Stimulated activated memory B cell treated with anti-CD40 and anti-IgM and Interleukin-4, amounts not matched to agents 10 μg/mL and 1 μg/mL and 100 μg/mL, for 72 hours (primary cell): ENCODE measurements around the gene SUSD6.
A peak's percentile ranks its signal among the peaks of the same experiment; 100 is the strongest.

Experiments used
- ATAC-seq: fragments of 150-1000 bp; cut with Tn5 transposase; 2 replicates; pipeline ENCODE4 v1.10.0; 2021
- H3K27ac Mint-ChIP-seq: one replicate; pipeline ENCODE4 v1.8.0; 2022; ENCODE audit warnings: mild to moderate bottlenecking, mixed read lengths
- H3K27me3 Mint-ChIP-seq: one replicate; pipeline ENCODE4 v1.8.0; 2022; ENCODE audit warnings: mixed read lengths
- H3K36me3 Mint-ChIP-seq: one replicate; pipeline ENCODE4 v1.8.0; 2022; ENCODE audit warnings: mixed read lengths
- H3K4me1 Mint-ChIP-seq: one replicate; pipeline ENCODE4 v1.8.0; 2022; ENCODE audit warnings: mixed read lengths
- H3K4me3 Mint-ChIP-seq: one replicate; pipeline ENCODE4 v1.8.0; 2022; ENCODE audit warnings: mild to moderate bottlenecking, moderate library complexity, mixed read lengths
- H3K9me3 Mint-ChIP-seq: one replicate; pipeline ENCODE4 v1.8.0; 2022; ENCODE audit warnings: mixed read lengths

SUSD6 gene

DNA sequence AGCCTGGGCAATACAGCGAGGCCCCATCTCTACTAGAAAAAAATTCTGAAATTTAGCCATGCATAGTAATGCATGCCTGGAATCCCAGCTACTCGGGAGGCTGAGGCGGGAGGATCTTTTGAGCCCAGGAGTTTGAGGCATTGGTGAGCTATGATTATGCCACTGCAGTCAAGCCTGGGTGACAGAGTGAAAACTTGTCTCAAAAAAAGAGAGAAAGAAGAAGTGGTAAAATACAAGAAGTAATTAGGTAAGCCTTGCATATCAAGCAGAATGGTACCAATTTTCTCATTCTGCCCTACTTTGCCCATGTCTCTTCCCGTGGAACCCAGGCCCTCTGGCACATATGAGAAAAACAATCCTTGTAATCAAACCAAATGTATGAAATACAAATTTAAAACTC is 70.7 kb downstream of the SUSD6 start:
- Mint-ChIP-seq H3K4me1 (peaks cover 67% of the 10 kb centered on the region), H3K36me3 (peaks cover 25% of the 10 kb centered on the region), H3K4me3 (peak overlapping the region; percentile 18), H3K27me3 (no peaks in the 10 kb centered on the region), H3K27ac (peak overlapping the region; percentile 84), H3K9me3 (no peaks in the 10 kb centered on the region)
- ATAC-seq = no peak

DNA sequence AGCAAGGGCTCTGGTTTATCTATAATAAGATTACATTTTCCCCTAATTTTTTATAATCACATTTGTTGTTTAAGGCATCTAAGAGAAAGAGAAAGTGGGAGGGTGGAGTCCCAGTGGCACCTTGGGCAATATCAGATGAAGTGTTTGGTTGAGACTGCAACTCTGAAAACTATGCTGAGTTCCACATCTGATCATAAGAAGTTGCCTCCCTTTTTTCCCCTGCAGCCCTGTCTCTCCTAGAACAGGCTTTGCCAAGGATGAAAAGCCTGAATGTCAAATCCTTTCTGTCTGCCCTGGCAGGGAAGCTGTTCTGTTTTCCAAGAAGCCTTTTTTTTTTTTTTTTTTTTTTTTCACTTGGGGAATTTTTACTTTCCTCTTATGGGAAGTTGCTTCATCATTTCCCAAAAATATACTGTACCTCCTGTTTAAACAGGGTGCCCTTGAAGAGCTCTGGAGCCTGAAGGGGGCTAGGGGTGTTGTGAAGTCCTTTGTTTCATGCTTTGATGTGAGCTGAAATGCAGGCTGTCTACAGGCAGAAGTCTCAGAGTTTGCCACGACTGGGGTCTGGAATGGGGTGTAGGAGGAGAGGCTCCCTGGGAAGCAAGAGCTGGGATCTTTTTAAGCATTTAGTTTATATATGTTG is 71.3 kb downstream of the SUSD6 start:
- H3K4me1 Mint-ChIP-seq = peaks cover 68% of the 10 kb centered on the region
- no peak overlapping the region for H3K4me3 Mint-ChIP-seq
- no peaks in the 10 kb centered on the region for H3K27me3 Mint-ChIP-seq
- peak overlapping the region; percentile 84 for H3K27ac Mint-ChIP-seq
- H3K36me3 Mint-ChIP-seq = peaks cover 25% of the 10 kb centered on the region
- no peaks in the 10 kb centered on the region for H3K9me3 Mint-ChIP-seq
- ATAC-seq = no peak

- ATAC-seq = peak; percentile 60
- peaks cover 33% of the 10 kb centered on the region for H3K36me3 Mint-ChIP-seq
- H3K4me3 Mint-ChIP-seq = peak overlapping the region; percentile 37
- peak overlapping the region; percentile 84 for H3K27ac Mint-ChIP-seq
- H3K9me3 Mint-ChIP-seq = no peaks in the 10 kb centered on the region
- H3K27me3 Mint-ChIP-seq = no peaks in the 10 kb centered on the region
- H3K4me1 Mint-ChIP-seq = peaks cover 80% of the 10 kb centered on the region
Measured at GRCh38 chr14:69683971-69684370, 72.6 kb downstream of the SUSD6 start.

GRCh38 chr14:69684461-69685217 is 73.2 kb downstream of the SUSD6 start:
- H3K36me3 Mint-ChIP-seq = peaks cover 36% of the 10 kb centered on the region
- H3K27me3 Mint-ChIP-seq = no peaks in the 10 kb centered on the region
- H3K9me3 Mint-ChIP-seq = no peaks in the 10 kb centered on the region
- H3K4me1 Mint-ChIP-seq = peaks cover 83% of the 10 kb centered on the region
- H3K27ac Mint-ChIP-seq = peak overlapping the region; percentile 84
- peak overlapping the region; percentile 12 for H3K4me3 Mint-ChIP-seq
- peak; percentile 65 for ATAC-seq

DNA sequence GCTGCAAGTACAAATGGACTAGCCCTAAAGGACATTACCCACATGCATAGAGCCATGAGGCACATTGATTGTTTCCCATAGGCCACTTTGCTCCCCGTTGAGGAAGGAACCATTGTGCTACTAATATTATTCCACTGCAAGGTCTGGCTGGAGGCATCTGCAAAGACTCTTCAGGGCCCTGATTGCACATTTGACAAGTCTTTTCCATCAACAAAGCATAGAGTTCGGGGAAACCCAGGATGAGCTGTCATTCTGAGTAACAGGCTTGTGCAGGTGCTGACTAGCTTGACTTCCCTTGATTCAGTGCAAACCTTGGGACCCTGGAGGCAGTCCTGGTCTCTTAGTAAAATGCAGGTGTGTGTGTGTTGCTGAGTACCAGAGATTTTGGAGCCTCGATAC is 73.8 kb downstream of the SUSD6 start:
- peaks cover 38% of the 10 kb centered on the region for H3K36me3 Mint-ChIP-seq
- H3K27ac Mint-ChIP-seq = peak overlapping the region; percentile 84
- no peaks in the 10 kb centered on the region for H3K27me3 Mint-ChIP-seq
- ATAC-seq = peak; percentile 93
- peak overlapping the region; percentile 36 for H3K4me3 Mint-ChIP-seq
- no peaks in the 10 kb centered on the region for H3K9me3 Mint-ChIP-seq
- H3K4me1 Mint-ChIP-seq = peaks cover 83% of the 10 kb centered on the region

DNA sequence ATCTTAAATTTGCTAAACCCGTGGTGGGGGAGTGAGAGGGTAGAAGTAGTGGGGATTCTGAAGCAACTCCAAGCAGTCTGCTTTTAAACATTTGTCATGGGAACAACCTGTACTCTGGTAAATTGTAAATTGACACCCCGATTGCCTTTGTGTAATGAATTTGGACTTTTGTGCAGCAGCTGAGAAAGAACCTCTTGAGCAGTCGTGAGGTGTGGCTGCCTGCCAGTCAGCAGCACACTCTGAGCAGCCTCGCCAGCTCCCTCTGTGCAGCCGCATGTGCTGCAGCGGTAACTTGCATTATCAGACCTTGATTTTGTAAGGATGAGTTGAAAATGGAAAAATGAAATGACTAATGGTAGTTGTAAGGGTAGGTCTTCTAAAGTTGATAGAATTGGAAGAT is 74.3 kb downstream of the SUSD6 start:
- peak; percentile 62 for ATAC-seq
- Mint-ChIP-seq H3K4me1 (peaks cover 81% of the 10 kb centered on the region), H3K27ac (peak overlapping the region; percentile 84), H3K4me3 (peak overlapping the region; percentile 36), H3K27me3 (no peaks in the 10 kb centered on the region), H3K9me3 (no peaks in the 10 kb centered on the region), H3K36me3 (peaks cover 38% of the 10 kb centered on the region)

GRCh38 chr14:69687606-69688298 is 76.4 kb downstream of the SUSD6 start:
- ATAC-seq = no peak
- H3K9me3 Mint-ChIP-seq = no peaks in the 10 kb centered on the region
- H3K36me3 Mint-ChIP-seq = peaks cover 38% of the 10 kb centered on the region
- no peaks in the 10 kb centered on the region for H3K27me3 Mint-ChIP-seq
- no peak overlapping the region for H3K4me3 Mint-ChIP-seq
- peak overlapping the region; percentile 62 for H3K27ac Mint-ChIP-seq
- H3K4me1 Mint-ChIP-seq = peaks cover 76% of the 10 kb centered on the region

- Mint-ChIP-seq H3K27ac (peak overlapping the region; percentile 62), H3K9me3 (no peaks in the 10 kb centered on the region), H3K4me3 (no peak overlapping the region), H3K36me3 (peaks cover 35% of the 10 kb centered on the region), H3K4me1 (peaks cover 76% of the 10 kb centered on the region), H3K27me3 (no peaks in the 10 kb centered on the region)
- no peak for ATAC-seq
Measured at GRCh38 chr14:69688299-69688649, 76.9 kb downstream of the SUSD6 start.

DNA sequence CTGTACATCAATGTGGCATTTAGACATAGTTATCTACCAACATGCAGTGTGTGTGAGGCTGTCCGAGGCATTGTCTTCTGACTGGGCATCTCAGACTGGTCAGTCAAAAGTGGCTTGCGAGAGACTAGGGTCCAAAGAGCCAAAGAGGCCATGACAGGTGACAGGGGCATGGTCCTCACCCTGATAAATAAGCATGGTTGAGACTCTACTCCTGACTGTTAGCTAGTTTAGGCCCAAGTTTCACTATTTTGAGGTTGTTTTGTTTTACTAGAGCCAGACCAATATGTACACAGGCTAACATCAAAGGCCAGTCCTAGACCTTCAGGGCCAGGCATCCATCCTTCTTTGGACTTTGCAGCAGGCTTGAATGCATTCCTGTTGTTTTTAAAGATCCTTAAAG is 78.6 kb downstream of the SUSD6 start:
- H3K27me3 Mint-ChIP-seq = no peaks in the 10 kb centered on the region
- H3K36me3 Mint-ChIP-seq = peaks cover 29% of the 10 kb centered on the region
- H3K4me3 Mint-ChIP-seq = no peak overlapping the region
- no peaks in the 10 kb centered on the region for H3K9me3 Mint-ChIP-seq
- no peak for ATAC-seq
- peak overlapping the region; percentile 68 for H3K27ac Mint-ChIP-seq
- H3K4me1 Mint-ChIP-seq = peaks cover 76% of the 10 kb centered on the region

DNA sequence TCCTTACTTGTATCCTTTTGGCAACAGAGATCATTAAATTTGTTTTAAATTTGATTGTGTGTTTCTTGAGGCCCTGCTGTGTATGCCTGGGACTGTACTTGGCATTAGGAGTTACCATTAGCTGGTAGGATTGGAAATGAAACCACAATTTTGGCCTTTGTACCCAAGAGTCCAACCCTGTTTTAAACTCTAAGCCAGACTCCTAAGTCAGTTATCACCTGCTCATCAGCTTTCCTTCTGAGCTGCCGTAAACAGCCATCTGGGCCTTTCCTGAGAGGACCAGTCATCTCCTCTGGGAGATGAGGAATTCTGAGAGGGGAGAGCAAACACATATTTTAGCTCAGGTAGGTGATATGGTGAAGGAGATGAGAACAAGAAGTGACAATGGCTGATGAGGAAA is 81.2 kb downstream of the SUSD6 start:
- peaks cover 86% of the 10 kb centered on the region for H3K4me1 Mint-ChIP-seq
- no peaks in the 10 kb centered on the region for H3K9me3 Mint-ChIP-seq
- H3K4me3 Mint-ChIP-seq = no peak overlapping the region
- ATAC-seq = no peak
- peaks cover 29% of the 10 kb centered on the region for H3K36me3 Mint-ChIP-seq
- no peaks in the 10 kb centered on the region for H3K27me3 Mint-ChIP-seq
- peak overlapping the region; percentile 95 for H3K27ac Mint-ChIP-seq

DNA sequence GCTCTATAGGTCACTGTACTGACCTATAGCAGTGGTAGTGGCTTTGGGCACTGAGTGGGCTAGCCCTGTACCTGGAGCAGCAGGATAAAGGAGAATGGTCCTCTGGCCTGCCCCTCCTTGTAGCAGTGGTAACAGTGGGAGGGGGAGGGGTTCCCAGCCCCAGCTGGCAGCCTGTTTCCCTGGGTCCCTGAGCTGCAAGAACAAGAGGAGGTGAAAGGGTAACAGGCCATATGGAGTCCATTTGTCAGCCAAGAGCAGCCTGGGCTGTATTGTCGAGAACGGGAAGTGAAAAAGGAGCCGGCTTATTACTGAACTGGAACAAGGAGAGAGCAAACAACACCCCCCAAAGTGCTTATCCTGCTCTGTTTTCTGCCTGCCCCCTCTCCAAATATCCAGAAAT is 81.7 kb downstream of the SUSD6 start:
- Mint-ChIP-seq H3K4me1 (peaks cover 86% of the 10 kb centered on the region), H3K9me3 (no peaks in the 10 kb centered on the region), H3K4me3 (peak overlapping the region; percentile 23), H3K27ac (peak overlapping the region; percentile 95), H3K36me3 (peaks cover 26% of the 10 kb centered on the region), H3K27me3 (no peaks in the 10 kb centered on the region)
- ATAC-seq = peak; percentile 92

- ATAC-seq = peak; percentile 36
- Mint-ChIP-seq H3K36me3 (peaks cover 23% of the 10 kb centered on the region), H3K4me1 (peaks cover 86% of the 10 kb centered on the region), H3K4me3 (peak overlapping the region; percentile 54), H3K9me3 (no peaks in the 10 kb centered on the region), H3K27ac (peak overlapping the region; percentile 95), H3K27me3 (no peaks in the 10 kb centered on the region)
Measured at GRCh38 chr14:69693801-69694729, 82.7 kb downstream of the SUSD6 start.

DNA sequence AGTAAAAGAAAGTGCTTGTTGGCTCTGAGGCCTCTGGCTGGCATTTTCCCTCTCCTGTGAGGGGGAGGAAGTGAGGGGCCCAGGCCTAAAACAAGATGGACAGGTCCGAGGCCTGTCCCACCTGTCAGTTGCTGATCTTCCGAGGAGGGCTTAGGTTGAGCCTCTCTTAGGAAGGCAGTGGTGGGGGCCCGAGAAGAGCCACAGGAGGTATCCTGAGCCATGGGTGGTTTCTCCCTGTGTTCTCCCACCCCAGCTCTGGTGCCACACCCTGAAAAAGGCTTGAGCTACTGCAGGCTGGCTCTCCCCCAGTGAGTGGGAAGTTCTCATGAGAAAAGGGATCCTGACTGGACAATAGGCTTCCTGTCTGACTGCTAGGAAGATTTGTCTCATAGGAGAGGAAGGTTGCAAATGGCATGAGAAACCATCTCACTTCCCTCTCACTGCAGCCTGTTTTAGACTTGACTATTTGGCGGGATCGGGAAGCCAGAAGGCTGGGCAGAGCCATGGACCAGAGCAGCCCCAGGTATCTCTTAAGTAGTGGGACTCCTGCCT is 83.4 kb downstream of the SUSD6 start:
- Mint-ChIP-seq H3K27me3 (no peaks in the 10 kb centered on the region), H3K27ac (peak overlapping the region; percentile 95), H3K4me3 (peak overlapping the region; percentile 54), H3K4me1 (peaks cover 92% of the 10 kb centered on the region), H3K9me3 (no peaks in the 10 kb centered on the region), H3K36me3 (peaks cover 29% of the 10 kb centered on the region)
- ATAC-seq = no peak

DNA sequence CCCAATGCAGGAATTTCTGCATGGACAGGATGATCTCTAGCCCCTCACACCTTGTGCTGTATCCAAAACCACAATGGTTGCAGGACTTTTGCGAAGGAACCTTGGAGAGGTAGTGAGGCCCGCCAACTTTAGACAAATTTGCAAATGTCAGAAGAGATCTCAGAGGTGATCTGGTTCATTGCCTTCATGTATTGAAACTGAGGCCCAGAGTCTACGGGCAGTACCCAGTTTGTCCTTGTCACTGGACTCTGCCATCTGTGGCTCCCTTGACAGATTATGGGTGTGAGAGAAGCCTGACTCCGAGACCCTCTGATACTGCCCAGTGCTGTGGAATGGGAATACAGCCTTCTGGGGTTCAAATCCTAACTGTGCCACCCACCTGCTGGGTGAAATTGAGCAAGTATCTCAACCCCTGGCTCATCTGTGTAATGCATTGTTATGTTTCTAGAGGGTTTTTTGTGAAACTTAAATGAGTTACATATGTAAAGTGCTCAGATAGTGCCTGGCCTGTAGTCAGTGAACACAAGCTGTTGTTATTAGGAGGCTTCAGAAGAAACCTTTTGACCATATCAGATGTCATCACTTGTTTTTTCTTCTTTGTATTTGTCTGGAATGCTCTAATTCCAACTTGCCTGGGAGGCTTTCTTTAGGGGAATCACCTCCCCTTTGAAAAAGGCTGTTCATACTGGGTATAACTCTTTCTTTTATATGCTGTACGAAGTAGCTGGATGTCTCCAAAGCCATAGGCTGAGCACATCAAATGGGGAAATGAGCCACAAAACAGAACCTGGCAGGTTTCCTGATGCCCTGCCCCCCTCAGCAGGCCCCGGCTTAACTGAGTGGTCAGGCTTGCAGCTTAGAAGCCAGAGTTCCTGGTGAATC is 84.2 kb downstream of the SUSD6 start:
- Mint-ChIP-seq H3K9me3 (no peaks in the 10 kb centered on the region), H3K4me3 (peak overlapping the region; percentile 32), H3K4me1 (peaks cover 91% of the 10 kb centered on the region), H3K27ac (peak overlapping the region; percentile 95), H3K36me3 (peaks cover 23% of the 10 kb centered on the region), H3K27me3 (no peaks in the 10 kb centered on the region)
- ATAC-seq = peak; percentile 56
